ENCODE data around the gene AMMECR1L. TPM values are rescaled to one million over a fixed set of nuclear protein-coding genes. Genes with fewer than 3 reads are reported as not detected.
"Not testable (repeated sequence)": the region's sequence is repeated elsewhere in the genome, so short reads cannot be mapped to it uniquely, and the experiment has no call there.

The AMMECR1L gene
- total and polyA plus RNA-seq, 2 experiments from 2014 or later: 7.8 to 17.7 TPM

- no peak for TF ChIP-seq ZNF462 (CRISPR knock-in tag; IDR thresholded peaks at IDR 0.05)
These were observed 71.1 kb downstream of the AMMECR1L start (continued) for GRCh38 chr2:127814677-127815076.

- H3K36me3 ChIP-seq (ENCODE audit: insufficient read depth); H3K27ac ChIP-seq (ENCODE audit: low read depth); H3K27me3 ChIP-seq (ENCODE audit: insufficient read depth); H3K27ac Mint-ChIP-seq; H3F3A ChIP-seq (replicated peaks; ENCODE audit: low read depth); H3K9me3 Mint-ChIP-seq; H2AFZ ChIP-seq; H3K4me3 ChIP-seq; H3K4me1 ChIP-seq (ENCODE audit: insufficient read depth); H3K4me3 Mint-ChIP-seq; H3K4me2 ChIP-seq; ATAC-seq; DNase-seq (ENCODE audit: low spot score); H3K9me2 ChIP-seq (ENCODE audit: insufficient read depth): not testable (repeated sequence)
- peaks cover 18% of the 10 kb centered on the region; the same call in 1 of the 2 replicates for H4K20me1 ChIP-seq (replicated peaks; ENCODE audit: insufficient read depth)
- Mint-ChIP-seq H3K27me3 (ENCODE audit: insufficient read depth, low read depth, poor library complexity) (peaks cover 15% of the 10 kb centered on the region), H3K4me1 (peaks cover 22% of the 10 kb centered on the region), H3K36me3 (ENCODE audit: low read depth) (peaks cover 12% of the 10 kb centered on the region; the same call in 2 of the 3 replicates)
- peaks cover 34% of the 10 kb centered on the region for H3K79me2 ChIP-seq (replicated peaks; ENCODE audit: insufficient read depth)
These were observed 73.3 kb downstream of the AMMECR1L start for GRCh38 chr2:127812441-127812840.

Small RNA genes lying within 50 kb of the gene (small RNA-seq; reads per million reads assigned to genes)
- not detected for gene AC012306.1 (ENCODE audit: low replicate concordance)
- gene RF00017 (ENCODE audit: low replicate concordance): not detected
- not detected for gene RF00019 (ENCODE audit: low replicate concordance)
- not detected for gene RNU6-395P (ENCODE audit: low replicate concordance)

Other genes with a start within 250 kb of the AMMECR1L start
- gene GPR17, start 239.8 kb downstream of the AMMECR1L start, total RNA-seq (2014; rRNA removed; shearing (Covaris generic)): not detected in 2 replicates
- not detected in 2 replicates for gene GPR17, start 239.8 kb downstream of the AMMECR1L start, polyA plus RNA-seq (2016; fragmentation: Nextera tagmentation; extraction: Ambion mirVana)
- gene LIMS2, start 210.4 kb downstream of the AMMECR1L start, total RNA-seq (2014; rRNA removed; shearing (Covaris generic)): 1.3 and 1.6 TPM in 2 replicates
- 2.6 and 3.5 TPM in 2 replicates for gene LIMS2, start 210.4 kb downstream of the AMMECR1L start, polyA plus RNA-seq (2016; fragmentation: Nextera tagmentation; extraction: Ambion mirVana)
- 13.4 and 13.7 TPM in 2 replicates for gene SFT2D3, start 184.5 kb downstream of the AMMECR1L start, total RNA-seq (2014; rRNA removed; shearing (Covaris generic))
- gene SFT2D3, start 184.5 kb downstream of the AMMECR1L start, polyA plus RNA-seq (2016; fragmentation: Nextera tagmentation; extraction: Ambion mirVana): not detected in 2 replicates
- 48.1 and 54.7 TPM in 2 replicates for gene WDR33, start 74.8 kb downstream of the AMMECR1L start, total RNA-seq (2014; rRNA removed; shearing (Covaris generic))
- 32.1 and 37.2 TPM in 2 replicates for gene WDR33, start 74.8 kb downstream of the AMMECR1L start, polyA plus RNA-seq (2016; fragmentation: Nextera tagmentation; extraction: Ambion mirVana)
- 49.2 and 59.7 TPM in 2 replicates for gene POLR2D, start 27.8 kb downstream of the AMMECR1L start, total RNA-seq (2014; rRNA removed; shearing (Covaris generic))
- 23.3 and 25.4 TPM in 2 replicates for gene POLR2D, start 27.8 kb downstream of the AMMECR1L start, polyA plus RNA-seq (2016; fragmentation: Nextera tagmentation; extraction: Ambion mirVana)
- gene SAP130, start 142.1 kb upstream of the AMMECR1L start, total RNA-seq (2014; rRNA removed; shearing (Covaris generic)): 28.7 and 35.1 TPM in 2 replicates
- 18.9 and 19.5 TPM in 2 replicates for gene SAP130, start 142.1 kb upstream of the AMMECR1L start, polyA plus RNA-seq (2016; fragmentation: Nextera tagmentation; extraction: Ambion mirVana)
- gene UGGT1, start 205.2 kb upstream of the AMMECR1L start, total RNA-seq (2014; rRNA removed; shearing (Covaris generic)): 58.0 and 65.0 TPM in 2 replicates
- gene UGGT1, start 205.2 kb upstream of the AMMECR1L start, polyA plus RNA-seq (2016; fragmentation: Nextera tagmentation; extraction: Ambion mirVana): 11.5 and 17.1 TPM in 2 replicates